ENCODE results near the gene AAK1.

The AAK1 gene

GRCh38 chr2:69645031-69645431, 1.5 kb upstream of the AAK1 start:
- no peak for DNase-seq (ENCODE audit: extremely low spot score)
- TF ChIP-seq CTCF (IDR thresholded peaks at IDR 0.05; ENCODE audit: control extremely low read depth, extremely low read depth, low read depth, missing control alignments), result no peak
- CTCF ChIA-PET, result interaction anchor here (0.6 to 2.8 kb wide), 8 partner anchors 11 to 208 kb away, joined by 3 to 14 read pairs (median 4); partner anchors contain the start of gene NFU1
- POLR2A ChIA-PET, result no interaction called here

- TF ChIP-seq CTCF (IDR thresholded peaks at IDR 0.05; ENCODE audit: control extremely low read depth, extremely low read depth, low read depth, missing control alignments), result no peak
- peak; percentile 30 for DNase-seq (ENCODE audit: extremely low spot score)
- ChIA-PET CTCF (interaction anchor here (0.6 to 2.8 kb wide), 10 partner anchors 11 to 207 kb away, joined by 3 to 14 read pairs (median 4); partner anchors contain the start of gene NFU1), POLR2A (no interaction called here)
These were observed 1.0 kb upstream of the AAK1 start for GRCh38 chr2:69644506-69644979.

- ChIA-PET CTCF (interaction anchor here (0.7 to 2.8 kb wide), 6 partner anchors 9 to 172 kb away, joined by 3 to 14 read pairs (median 3); no protein-coding TSS in a partner anchor), POLR2A (interaction anchor here (0.7 kb wide), 1 partner anchor 9 kb away, joined by 4 read pairs; no protein-coding TSS in a partner anchor)
- peak; percentile 36 for DNase-seq (ENCODE audit: extremely low spot score)
- no peak for TF ChIP-seq CTCF (IDR thresholded peaks at IDR 0.05; ENCODE audit: control extremely low read depth, extremely low read depth, low read depth, missing control alignments)
These were observed 584 bp downstream of the AAK1 start for GRCh38 chr2:69642709-69643601.

- ChIA-PET POLR2A (no interaction called here), CTCF (no interaction called here)
- no peak for TF ChIP-seq CTCF (IDR thresholded peaks at IDR 0.05; ENCODE audit: control extremely low read depth, extremely low read depth, low read depth, missing control alignments)
- no peak for DNase-seq (ENCODE audit: extremely low spot score)
These were observed 1.4 kb downstream of the AAK1 start for GRCh38 chr2:69641887-69642708.

GRCh38 chr2:69641471-69641870, 2.1 kb downstream of the AAK1 start:
- ChIA-PET CTCF (interaction anchor here (1.0 to 3.1 kb wide), 2 partner anchors 14 to 76 kb away, joined by 3 to 16 read pairs; no protein-coding TSS in a partner anchor), POLR2A (no interaction called here)
- no peak for TF ChIP-seq CTCF (IDR thresholded peaks at IDR 0.05; ENCODE audit: control extremely low read depth, extremely low read depth, low read depth, missing control alignments)
- no peak for DNase-seq (ENCODE audit: extremely low spot score)

GRCh38 chr2:69639266-69639665, 4.3 kb downstream of the AAK1 start:
- ChIA-PET CTCF (interaction anchor here (0.7 to 3.1 kb wide), 6 partner anchors 8 to 84 kb away, joined by 3 to 16 read pairs (median 3); no protein-coding TSS in a partner anchor), POLR2A (no interaction called here)

More at GRCh38 chr2:69639266-69639665, 4.3 kb downstream of the AAK1 start:
- TF ChIP-seq CTCF (IDR thresholded peaks at IDR 0.05; ENCODE audit: control extremely low read depth, extremely low read depth, low read depth, missing control alignments), result no peak
- DNase-seq (ENCODE audit: extremely low spot score), result no peak
